GM19238 (cell line): ENCODE results near the gene EGFL7.

Experiments
- DNase-seq: peaks from one replicate; pipeline ENCODE4 v3.0.0; 2011; ENCODE audit warnings: low spot score; ENCODE audit not compliant: insufficient read length

EGFL7 gene

DNA sequence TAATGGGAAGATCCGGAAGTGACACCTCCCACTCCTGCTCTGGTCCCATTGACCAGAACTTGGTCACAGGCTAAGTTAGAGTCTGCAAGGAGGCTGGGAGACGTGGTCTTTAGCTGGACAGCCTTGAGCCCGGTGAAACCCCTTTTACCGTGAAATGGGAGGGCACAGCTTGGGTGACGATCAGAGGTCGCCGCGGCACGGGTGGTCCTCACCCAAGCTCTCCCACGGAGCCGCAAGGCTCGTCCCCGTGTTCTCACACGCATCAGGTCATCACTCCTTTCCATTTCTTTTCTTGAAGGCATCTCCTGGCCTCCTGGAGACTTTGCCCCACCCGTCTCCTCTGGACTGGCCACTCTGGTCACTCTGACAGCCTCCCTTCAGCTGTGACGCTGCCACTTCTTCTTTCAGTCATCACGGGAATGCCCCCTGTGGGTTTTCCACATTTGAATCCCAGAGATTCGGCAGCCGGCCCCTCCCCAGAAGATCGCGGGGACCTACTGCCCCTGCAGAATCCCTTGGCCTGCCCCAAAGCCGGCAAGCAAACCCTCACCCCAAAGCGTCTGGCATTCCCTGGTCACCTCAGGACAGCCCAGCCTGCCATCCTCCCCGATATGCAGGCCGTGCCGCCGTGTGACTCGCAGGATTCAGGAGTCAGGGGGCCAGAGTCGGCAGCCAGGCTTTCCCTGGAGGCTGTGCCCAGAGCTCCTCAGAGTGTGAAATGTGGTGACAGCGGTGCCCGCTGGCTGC lies 18.9 kb upstream of the EGFL7 start:
- DNase-seq, result no peak

DNA sequence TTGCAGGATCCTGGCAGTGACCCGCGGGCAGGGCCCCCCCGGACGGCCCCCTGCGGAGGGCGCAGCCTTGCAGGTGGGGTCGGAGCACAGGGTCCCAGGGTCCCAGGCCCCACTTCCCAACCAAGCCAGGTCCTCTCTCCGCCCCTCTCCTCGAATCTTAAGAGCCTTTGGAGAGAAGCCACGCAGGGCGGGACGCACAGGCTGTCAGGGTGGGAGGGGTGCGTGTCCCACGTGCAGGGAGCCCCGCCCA lies 18.4 kb upstream of the EGFL7 start:
- no peak for DNase-seq

DNA sequence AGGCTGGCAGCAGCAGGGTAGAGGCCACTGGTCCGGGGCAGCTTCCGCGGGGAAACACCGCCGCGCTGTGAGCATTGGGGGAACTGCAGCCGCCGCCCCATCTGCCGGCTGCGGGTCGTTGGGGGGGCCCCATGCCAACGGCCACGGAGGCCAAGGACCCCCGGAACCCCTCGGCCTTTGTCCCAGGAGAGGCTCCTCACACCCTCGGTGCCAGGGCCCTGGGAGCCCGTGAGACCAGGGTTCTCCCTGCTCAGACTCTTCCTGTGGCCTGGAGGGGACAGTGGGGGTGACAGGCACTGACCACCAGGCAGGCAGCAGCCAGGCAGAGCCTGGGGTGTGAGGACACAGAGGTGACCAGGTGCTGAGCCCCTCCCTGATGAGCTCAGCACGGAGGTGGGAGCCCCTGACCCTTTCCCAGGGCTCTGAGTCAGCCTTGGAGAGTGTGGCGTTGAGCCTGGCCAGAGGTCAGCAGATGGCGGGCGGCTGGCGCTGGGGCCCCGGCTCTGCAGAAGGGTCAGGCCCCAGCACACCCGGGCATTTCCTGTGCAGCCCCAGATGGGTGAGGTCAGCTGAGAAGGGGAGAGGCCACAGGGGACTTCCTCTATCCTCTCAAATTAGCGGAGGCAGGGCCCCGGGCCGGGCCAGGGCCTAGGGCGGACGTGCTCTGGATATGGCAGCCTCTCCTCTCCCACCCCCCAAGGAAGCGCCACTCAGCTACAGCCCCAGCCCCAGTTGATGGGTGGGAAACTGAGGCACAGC lies 17.9 kb upstream of the EGFL7 start:
- peak; percentile 91 for DNase-seq

DNA sequence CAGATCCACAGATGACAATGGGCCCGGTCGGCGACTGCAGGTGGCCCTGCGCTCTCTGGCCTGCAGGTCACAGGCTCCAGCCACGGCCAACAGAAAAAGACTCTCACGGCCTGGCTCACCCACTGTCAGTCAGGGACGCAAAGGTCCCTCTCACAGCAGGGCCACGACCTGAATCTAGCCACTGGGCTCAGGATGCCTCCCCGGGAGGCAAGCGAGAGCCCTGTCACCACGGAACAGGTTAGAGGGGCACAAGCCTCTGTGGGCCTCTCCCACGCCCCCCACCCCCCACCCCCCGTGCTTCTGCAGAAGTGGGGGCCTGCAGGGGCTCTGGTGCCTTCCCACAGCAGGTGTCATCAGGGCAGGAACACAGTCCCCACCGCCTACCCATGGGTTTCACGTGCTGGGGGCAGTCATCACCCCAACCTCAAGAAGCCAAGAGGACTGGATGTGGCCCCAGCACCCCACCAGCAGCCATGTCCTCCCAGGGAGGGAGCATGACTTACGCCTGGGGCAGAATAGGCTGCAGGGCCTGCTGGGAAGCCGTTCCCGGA lies 17.3 kb upstream of the EGFL7 start:
- no peak for DNase-seq

DNA sequence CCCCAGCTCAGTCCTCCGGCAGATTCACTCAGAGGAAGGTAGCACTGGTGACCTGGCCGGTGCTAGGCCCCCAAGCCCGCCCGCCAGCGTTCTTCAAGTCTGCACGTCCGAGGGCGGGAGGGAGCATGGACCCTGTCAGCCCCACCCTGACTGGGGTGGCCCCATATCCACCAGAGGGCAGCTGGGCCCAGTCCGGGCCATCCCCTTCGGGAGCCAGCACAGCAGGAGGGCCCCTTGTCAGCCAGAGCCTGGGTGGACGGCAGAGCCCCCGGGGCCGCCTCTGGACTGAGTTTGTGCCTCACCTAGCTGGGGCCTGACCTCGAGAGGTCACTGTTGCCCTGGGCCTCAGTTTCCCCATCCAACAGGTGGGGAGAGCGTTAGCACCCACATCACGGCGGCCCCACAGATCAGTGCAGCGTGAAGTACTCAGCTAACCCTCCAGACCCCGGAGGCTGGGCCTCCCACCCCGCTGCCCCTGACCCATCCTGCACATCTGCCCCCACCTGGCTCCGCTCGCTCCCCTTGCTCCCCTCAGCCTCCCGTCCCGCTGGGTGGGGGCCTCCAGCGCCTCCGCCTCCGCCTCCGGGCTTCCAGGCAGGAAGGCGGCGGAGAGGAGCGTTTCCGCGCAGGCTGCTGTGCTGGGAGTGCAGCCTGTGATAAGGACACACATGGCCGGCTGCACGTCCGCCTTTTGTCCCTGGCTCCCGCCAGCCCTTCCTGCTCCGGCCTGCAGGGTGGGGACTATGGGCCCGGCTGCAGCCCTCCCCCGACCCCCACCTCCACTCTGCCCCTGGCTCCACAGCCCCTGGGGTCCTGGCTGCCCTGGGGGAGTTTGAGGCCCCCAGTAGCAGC lies 16.6 kb upstream of the EGFL7 start:
- no peak for DNase-seq

DNA sequence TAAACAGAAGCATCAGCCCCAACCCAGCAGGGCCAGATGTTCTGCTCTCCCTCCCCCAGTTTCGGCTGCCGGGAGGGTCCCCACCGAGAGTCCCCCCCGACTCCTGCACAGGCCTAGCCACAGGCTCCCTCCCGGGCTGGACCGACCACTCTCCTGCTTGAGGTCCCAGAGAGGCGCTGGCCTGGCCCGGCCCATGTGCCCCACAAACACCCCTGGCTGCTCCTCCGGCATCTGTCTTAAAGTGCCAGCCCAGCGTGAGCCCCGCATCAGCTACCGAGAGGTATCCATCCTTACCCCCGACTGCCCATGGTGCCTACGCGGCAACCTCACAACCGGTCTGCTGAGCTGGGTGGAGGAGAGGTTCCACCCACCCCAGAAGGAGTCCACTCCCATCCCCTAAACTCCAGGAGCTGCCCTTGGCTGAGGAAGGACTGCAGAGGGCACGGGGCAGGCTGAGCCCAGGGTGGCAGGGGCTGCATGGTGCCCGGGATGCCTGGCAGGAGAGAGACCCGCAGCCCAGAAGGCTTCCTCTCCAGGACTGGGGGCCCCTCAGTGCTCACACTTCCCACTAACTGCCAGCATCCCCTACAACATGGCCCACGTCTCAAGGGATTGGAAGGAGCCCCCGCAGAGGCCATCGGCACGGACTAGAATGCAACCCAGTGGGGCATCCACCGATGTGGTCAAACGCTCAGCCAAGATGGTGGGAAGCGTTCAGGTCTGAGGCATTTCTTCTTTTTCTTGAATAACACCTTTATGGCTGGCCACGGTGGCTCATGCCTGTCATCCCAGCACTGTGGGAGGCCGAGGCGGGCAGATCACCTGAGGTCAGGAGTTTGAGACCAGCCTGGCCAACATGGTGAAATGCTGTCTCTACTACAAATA lies 15.6 kb upstream of the EGFL7 start:
- no peak for DNase-seq

DNA sequence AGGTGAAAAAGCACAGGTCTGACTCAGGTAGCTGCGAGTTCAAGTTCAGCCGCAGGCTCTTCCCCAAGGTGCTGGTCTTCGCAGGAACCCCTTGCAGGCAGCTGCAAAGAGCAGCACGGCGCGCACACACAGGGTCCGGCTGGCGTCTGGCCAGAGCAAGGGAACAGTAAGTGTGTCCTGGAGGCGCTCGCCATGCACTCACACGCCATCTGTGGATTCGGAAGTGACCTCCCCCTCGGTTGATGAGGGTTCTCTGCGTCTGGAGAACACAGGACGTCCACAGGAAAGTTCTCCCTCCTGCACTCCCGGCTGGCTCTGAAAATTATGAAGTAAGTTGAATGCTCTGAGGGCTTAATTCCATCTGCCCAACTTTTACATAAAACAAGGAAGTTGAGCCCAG lies 14.0 kb upstream of the EGFL7 start:
- DNase-seq, result no peak

DNA sequence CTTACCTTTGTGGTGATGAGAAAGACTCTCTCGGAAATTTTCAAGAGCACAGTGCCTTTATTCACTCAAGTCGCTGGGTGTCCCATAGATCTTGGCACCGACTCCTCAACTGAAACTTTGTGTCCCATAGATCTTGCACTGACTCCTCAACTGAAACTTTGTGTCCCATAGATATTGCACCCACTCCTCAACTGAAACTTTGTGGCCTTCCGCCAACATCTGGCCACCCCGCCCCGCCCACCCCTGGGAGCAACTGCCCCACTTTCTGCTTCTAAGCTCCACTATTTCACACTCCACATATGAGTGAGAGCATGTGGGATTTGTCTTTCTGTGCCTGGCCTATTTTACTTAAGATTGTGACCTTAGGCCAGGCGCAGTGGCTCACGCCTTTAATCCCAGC lies 12.7 kb upstream of the EGFL7 start:
- DNase-seq, result no peak

DNA sequence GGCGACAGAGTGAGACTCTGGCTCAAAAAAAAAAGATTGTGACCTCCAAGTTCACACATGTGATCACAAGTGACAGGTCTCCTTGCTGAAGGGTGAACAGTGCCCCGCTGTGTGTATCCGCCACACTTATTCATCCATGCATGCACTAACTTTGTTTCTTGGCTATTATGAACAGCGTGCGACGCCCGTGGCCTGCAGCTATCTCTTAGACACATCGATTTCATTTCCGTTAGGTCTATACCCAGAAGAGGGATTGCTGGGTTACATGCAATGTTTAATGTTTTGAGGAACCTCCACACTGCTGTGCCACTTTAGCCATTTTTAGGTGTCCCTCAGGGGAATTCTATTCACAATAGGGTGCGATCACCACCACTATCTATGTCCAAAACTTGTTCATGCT lies 12.1 kb upstream of the EGFL7 start:
- DNase-seq, result no peak

DNA sequence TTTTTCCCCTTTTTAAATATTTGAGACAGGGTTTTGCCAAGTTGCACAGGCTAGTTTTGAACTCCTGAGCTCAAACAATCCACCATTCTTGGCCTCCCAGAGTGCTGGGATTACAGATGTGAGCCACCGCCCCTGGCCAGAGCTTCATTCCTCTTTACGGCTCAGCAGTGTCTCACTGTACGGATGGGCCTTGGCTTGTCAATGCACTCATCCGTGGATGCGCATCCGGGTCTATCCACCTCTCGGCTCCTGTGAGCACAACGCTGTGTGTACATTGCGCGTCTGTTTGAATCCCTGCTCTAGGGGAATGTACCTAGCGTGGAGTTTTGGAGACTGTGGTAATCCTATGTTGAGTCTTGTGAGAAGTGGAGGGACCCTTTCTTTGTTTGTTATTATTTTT lies 10.9 kb upstream of the EGFL7 start:
- no peak for DNase-seq

DNA sequence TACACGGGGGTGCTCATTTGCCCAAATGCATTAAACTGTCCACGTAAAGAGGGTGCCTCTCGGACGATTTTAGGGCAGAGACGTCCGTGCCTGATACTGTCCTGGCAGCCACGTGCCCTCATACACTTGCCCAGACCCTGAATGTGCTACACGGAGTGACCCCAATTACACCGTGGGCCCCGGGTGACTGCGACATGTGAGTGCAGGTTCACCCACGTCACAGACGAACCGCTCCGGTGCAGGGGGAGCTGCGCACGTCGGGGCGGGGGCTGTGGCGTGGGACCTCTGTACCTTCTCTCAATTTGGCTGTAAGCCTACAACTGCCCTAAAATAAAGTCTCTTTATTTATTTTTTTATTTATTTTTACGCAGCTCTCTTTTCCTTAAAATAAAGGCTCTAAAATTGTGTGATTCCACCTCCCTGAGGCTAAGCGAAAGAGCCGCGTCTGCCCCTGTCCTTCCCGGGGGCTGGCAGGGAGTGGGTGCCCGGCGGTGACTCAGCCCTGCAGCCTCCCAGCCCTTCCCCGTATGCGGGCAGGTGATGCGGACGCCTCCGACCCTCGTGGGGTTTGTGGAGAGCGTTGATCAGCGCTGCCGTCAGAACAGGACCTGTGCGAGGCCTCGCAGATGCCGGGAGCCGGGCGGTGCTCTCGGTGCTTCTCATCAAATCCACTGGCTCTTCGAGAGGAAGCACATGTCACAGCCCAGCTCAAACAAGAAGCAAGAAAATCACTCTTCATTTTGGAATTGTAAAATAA lies 9.2 kb upstream of the EGFL7 start:
- DNase-seq, result no peak

DNA sequence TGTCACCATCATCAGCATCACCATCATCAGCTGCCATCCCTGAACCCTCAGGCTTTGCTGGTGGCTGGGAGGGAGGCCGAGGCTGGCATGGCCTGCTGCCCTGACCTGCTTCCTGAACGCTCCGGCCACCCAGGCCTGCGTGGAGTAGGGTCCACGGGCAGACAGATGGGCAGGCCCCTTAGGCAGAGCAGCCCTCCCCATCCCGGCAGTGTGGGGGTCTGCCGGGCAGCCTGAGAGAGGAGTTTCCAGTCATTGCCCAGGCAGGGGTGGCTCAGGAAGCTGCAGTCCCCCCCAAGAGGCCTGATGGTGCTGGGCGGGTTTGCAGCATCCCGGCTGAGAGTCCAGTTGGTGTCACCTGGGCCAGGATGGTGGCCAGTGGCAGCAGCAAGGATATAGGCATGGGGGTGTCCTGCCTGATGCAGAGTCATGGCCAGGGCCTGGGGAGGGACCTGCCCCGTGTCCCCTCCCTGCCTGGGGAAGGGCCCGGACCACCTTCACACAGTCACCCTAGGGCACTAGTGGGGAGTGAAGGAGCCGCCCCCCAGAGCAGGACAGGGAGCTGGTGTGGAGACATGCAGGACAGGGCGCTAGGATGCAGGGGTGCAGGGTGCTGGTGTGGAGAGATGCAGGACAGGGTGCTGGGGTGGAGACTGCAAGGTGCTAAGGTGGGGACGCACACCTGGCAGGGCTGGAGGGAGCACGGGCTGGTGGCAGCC lies 7.7 kb upstream of the EGFL7 start:
- DNase-seq, result no peak

DNA sequence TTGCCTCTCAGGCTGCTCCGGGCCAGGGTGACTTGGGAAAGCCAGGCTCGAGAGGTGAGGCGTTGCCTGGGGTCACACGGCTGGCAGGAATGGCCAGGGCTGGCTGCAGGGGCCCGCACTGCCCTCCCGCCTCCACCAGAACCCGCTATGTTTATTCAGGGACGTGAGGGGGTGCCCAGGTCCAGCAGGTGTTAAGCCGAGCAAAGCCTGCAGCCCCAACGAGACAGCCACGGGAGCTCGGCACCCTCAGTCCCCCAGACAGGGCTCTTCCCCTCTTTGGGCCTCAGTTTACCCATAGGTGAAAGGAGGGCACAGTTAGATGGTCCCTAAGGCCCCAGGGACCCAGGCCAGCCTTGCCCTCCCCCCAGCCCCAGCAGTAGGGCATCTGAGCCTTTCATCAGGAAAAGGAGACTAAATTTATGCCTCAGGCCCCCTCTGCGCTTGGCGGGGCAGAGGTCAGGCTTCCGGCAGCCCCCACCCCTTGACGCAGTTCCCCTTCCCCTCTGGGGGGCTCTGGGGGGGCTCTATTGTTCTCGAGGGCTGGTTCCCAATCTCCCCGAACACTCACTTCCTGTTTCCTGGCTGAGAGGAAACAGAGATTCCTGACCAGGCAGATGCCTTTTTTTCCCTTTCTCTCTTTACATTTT lies 7.1 kb upstream of the EGFL7 start:
- DNase-seq, result no peak

DNA sequence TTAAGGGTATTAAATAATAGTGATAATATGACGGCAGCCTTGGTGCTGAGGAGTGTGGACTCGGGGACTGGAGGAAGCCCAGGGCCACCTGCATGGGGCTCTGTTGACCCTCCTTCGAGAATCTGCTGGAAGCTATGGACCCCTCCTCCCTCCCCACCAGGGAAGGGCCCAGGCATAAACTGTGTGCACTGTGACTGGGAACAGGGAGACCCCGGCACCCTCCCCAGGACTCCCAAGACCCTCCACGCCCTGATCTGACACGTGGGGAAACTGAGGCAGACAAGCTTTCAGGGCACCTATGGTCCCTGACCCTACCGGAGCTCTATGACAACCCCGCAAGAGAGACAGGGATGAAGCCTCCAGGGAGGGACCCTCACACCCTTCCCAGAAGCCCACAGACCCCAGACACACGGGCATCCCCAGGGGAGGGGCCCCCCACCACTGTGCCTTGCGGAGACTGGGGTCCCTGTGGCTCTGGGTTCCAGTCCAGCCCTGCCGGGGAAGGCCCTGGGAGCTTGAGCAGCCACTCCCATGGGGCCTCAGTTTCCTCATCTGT lies 6.5 kb upstream of the EGFL7 start:
- DNase-seq, result no peak

DNA sequence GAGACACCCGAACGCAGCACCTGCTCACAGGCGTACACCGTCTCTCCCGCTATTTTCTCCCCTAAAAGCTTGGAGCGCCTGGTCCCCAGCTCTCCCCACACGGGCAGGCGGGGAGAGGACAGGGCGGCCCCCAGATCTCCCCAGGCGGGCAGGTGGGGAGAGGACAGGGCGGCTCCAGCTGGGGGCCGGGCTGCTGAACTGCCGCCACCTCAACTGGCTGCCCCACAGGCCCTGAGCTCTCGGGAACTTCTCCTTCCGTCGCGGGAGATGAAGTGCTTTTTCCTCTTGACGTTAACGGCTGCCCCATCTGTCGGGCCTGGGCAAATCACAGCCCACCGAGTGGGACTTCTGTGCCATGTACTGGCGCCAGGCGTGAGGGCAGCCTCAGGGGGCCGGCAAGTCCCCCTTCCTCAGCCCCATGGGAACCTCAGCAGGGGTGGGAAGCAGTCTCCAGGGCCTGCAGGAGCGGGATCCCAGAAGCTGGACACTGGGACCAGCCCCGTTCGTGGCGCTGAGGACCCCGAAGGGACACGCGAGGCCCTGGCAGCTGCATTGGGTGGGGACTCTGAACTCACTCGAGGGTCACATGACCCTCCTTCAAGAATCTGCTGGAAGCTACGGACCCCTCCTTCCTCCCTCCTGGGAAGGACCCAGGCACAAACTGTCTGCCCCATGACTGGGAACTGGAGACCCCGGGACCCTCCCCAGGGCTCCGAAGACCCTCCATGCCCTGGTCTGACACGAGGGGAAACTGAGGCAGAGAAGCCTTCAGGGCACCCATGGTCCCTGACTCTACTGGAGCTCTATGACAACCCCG lies 5.7 kb upstream of the EGFL7 start:
- DNase-seq, result no peak

DNA sequence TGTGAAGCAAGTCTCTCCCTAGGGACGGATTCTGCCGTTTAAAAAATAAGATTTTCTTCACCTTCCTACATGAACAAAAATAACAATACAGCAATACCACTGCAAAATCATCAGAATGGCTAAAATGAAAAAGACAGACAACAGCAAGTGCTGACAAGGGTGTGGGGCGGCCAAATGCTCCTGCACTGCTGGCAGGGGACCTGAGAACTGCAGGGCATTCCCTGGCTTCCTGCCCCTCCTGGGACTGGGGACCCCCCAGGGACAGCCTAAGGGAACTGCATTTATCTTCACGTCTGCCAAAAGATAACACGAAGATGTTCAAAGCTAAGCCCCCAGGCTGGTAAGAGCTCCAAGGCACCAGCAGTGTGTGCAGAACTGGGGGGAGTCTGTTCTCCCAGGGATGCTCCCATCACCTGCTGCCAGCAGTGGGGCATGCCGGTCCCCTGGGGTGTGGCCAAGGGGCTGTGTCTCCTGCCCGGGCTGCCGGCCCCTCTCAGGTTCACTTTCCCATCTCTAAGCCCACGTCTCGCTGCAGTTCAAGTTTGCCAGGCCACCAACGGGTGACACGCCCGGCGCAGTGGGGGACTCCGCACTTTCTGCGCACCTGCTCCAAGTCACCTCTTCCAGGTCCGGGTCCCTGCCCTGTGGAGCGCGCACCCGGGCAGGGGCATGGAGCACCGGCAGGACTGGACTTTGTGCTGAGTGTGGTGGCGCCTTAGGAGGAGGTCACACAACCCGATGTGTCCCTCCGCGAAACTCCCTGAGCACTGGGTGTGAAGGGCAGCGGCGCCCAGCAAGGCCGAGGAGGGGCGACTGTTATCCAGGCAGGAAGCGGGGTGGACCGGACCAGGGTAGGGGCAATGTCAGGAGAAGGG lies 4.5 kb upstream of the EGFL7 start:
- DNase-seq, result no peak
